Esophagus mucosa (tissue), 1 donor: ENCODE results near the gene PCDHGB7. TPM values are rescaled to one million over a fixed set of nuclear protein-coding genes. Genes with fewer than 3 reads are reported as not detected.
"Not testable (repeated sequence)": the region's sequence is repeated elsewhere in the genome, so short reads cannot be mapped to it uniquely, and the experiment has no call there.

ENCODE experiments used
- ATAC-seq: fragments of 200-7000 bp; cut with Tn5 transposase; one replicate; pipeline ENCODE4 v1.9.1; 2020
- total RNA-seq: library from RNA; stranded (reverse); gene quantifications from one replicate; pipeline ENCODE4 v1.2.4, GENCODE V29; 2023
- donor health status: DM: yes; HTN: yes; CAD: no.

The PCDHGB7 gene
- total RNA-seq, 1 donor from 2014 or later = 3.3 TPM

DNA sequence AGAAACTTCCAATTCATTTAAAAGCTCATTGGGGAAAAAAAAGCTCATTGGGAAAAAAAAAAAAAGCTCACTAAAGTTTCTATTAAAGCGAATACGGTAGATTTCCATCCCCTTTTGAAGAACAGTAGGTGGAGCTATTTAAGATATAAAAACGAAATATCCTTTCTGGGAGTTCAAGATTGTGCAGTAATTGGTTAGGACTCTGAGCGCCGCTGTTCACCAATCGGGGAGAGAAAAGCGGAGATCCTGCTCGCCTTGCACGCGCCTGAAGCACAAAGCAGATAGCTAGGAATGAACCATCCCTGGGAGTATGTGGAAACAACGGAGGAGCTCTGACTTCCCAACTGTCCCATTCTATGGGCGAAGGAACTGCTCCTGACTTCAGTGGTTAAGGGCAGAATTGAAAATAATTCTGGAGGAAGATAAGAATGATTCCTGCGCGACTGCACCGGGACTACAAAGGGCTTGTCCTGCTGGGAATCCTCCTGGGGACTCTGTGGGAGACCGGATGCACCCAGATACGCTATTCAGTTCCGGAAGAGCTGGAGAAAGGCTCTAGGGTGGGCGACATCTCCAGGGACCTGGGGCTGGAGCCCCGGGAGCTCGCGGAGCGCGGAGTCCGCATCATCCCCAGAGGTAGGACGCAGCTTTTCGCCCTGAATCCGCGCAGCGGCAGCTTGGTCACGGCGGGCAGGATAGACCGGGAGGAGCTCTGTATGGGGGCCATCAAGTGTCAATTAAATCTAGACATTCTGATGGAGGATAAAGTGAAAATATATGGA is 13.0 kb downstream of the PCDHGB7 start, which contains the start of gene PCDHGA12:
TSS of gene PCDHGA12 (plus strand) at position 176 of the 782 bp plus-strand sequence. CDS start at position 429, 253 bp downstream.
- no peak for ATAC-seq

DNA sequence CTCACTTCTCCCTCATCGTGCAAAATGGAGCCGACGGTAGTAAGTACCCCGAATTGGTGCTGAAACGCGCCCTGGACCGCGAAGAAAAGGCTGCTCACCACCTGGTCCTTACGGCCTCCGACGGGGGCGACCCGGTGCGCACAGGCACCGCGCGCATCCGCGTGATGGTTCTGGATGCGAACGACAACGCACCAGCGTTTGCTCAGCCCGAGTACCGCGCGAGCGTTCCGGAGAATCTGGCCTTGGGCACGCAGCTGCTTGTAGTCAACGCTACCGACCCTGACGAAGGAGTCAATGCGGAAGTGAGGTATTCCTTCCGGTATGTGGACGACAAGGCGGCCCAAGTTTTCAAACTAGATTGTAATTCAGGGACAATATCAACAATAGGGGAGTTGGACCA is 13.8 kb downstream of the PCDHGB7 start:
- no peak for ATAC-seq

DNA sequence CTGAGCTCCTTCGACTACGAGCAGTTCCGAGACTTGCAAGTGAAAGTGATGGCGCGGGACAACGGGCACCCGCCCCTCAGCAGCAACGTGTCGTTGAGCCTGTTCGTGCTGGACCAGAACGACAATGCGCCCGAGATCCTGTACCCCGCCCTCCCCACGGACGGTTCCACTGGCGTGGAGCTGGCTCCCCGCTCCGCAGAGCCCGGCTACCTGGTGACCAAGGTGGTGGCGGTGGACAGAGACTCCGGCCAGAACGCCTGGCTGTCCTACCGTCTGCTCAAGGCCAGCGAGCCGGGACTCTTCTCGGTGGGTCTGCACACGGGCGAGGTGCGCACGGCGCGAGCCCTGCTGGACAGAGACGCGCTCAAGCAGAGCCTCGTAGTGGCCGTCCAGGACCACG is 14.8 kb downstream of the PCDHGB7 start:
- ATAC-seq = not testable (repeated sequence)

DNA sequence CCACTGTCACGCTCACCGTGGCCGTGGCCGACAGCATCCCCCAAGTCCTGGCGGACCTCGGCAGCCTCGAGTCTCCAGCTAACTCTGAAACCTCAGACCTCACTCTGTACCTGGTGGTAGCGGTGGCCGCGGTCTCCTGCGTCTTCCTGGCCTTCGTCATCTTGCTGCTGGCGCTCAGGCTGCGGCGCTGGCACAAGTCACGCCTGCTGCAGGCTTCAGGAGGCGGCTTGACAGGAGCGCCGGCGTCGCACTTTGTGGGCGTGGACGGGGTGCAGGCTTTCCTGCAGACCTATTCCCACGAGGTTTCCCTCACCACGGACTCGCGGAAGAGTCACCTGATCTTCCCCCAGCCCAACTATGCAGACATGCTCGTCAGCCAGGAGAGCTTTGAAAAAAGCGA is 15.2 kb downstream of the PCDHGB7 start:
- not testable (repeated sequence) for ATAC-seq

DNA sequence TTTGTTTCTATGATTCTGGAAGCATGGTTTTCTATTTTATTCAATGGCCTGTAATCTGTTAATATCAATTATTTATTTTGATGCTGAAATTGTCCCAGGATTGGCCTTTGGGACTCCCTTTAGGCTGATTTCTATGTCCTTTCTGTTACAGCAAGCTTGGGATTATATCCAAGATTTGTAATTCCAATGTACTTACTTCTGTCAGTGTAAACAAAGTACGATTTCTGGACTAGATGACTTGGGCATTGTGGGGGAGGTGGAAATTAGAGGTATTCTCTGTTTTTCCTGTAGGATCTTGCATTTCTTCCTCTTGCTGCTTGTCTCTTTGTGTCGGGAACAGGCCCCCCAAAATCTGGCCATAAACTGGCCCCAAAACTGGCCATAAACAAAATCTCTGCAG is 16.5 kb downstream of the PCDHGB7 start:
- ATAC-seq = no peak

DNA sequence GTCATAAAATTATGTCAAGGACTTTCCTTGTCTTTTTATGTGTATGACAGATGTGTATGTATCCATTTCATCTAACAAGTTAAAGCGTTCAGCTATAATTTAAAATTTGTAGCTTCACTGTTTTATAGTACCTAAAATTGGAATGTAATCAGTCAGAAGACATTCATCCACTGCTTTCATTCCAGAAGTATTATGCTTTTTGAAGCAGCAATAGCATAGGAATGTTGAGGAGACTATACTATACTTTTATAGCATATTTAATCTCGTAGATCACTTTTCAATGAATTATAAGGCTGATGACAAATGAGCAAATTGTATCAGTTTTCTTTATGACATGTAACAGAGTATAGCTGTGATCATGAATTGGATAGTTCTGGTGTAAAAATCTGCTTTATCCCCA is 19.7 kb downstream of the PCDHGB7 start:
- ATAC-seq = no peak

DNA sequence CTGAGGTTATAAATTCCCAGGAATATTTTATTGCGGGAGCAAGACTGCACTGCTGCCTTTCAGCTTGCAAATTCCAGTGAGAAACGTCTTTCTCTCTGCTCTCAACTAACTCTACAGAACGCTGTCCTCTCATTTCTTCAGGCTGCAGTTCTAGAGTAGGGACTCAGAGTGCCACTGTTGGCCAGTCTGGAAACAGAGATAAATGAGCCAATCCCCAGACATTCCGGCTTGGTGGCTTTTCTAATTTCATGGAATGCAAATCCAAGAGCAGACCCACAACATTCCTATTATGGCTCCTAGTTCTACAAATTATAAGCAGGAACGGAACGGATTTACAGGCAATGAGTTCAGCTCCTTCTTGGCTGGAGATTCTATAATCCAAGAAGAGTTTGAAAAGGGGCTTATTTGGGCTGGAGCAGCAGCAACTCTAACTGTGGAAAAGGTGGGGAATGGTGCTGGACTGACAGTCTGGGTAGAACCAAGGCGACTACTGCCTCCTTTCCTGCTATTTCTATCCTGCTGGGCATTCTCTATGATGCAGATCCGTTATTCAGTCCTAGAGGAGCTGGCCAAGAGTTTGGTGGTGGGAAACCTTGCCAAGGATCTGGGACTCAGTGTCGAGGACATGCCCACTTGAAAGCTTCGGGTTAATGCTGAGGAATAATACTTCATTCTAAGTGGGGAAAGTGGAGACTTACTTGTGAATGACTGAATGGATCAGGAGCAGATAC is 22.1 kb downstream of the PCDHGB7 start:
- ATAC-seq = no peak

DNA sequence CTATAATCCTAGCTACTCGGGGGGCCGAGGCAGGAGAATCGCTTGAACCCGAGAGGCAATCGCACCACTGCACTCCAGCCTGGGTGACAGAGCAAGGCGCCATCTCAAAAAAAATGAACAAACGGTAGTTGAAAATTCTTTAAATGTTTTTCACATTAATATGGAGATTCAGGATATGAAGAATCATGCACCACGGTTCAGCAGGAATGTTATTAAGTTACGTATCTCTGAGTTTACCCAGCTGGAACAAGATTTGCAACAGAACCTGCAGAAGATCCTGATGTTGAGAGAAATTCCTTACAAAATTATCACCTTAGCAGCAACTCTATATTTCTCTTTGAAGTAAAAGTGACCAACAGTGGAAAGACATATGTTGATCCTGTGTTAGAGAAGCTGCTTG is 22.9 kb downstream of the PCDHGB7 start:
- no peak for ATAC-seq

DNA sequence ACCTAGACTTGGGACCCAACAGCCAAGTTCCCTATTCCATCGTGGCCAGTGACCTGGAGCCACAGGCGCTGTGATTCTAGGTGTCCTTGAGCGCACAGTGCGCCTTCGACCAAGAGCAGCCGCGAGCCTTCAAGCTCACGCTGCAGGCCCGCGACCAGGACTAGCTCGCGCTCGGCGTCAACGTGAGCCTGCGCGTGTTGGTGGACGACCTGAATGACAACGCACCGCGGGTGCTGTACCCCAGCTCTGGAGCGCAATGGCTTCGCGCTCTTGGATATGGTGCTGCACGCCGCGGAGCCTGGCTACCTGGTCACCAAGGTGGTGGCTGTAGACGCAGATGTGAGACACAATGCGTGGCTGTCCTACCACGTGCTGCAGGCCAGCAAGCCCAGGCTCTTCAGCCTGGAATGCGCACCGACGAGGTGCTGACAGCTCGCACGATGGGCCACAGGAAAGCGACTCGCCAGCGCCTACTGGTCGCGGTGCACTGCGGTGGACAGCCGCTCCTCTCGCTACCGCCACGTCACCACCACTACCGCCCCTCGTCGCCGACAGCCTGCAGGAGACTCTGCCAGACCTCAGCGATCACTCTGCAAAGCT is 24.2 kb downstream of the PCDHGB7 start:
- no peak for ATAC-seq

DNA sequence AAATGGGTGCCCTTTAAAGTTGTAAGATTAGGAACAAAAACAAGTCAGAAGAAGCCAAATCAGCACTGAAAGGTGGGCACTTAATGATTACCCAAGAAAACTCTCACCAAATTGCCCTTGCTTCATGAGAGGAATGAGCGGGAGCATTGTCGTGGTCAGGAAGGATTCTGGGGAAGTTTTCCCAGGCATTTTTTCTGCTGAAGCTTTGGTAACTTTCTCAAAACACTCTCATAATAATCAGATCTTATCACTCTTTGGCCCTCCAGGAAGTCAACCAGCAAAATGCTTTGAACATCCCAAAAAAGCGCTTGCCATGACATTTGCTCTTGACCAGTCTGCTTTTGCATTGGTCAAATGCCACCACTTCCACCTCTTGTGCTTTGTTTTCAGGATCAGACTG is 47.9 kb downstream of the PCDHGB7 start:
- ATAC-seq = no peak

Other genes with a start within 250 kb of the PCDHGB7 start
- 0.20 TPM for gene PCDHB7, start 245.0 kb upstream of the PCDHGB7 start, total RNA-seq
- gene PCDHB8, start 239.9 kb upstream of the PCDHGB7 start, total RNA-seq = 0.40 TPM
- 0.48 TPM for gene PCDHB16, start 235.3 kb upstream of the PCDHGB7 start, total RNA-seq
- gene PCDHB9, start 230.5 kb upstream of the PCDHGB7 start, total RNA-seq = 0.48 TPM
- 0.80 TPM for gene PCDHB10, start 225.3 kb upstream of the PCDHGB7 start, total RNA-seq
- 0.44 TPM for gene PCDHB11, start 218.1 kb upstream of the PCDHGB7 start, total RNA-seq
- 0.72 TPM for gene PCDHB12, start 209.0 kb upstream of the PCDHGB7 start, total RNA-seq
- 3.4 TPM for gene PCDHB13, start 203.8 kb upstream of the PCDHGB7 start, total RNA-seq
- gene PCDHB14, start 194.3 kb upstream of the PCDHGB7 start, total RNA-seq = 2.0 TPM
- 0.44 TPM for gene PCDHB15, start 172.3 kb upstream of the PCDHGB7 start, total RNA-seq
- 0.24 TPM for gene SLC25A2, start 113.6 kb upstream of the PCDHGB7 start, total RNA-seq
- gene TAF7, start 96.9 kb upstream of the PCDHGB7 start, total RNA-seq = 35.1 TPM
- gene PCDHGA1, start 87.2 kb upstream of the PCDHGB7 start, total RNA-seq = 0.40 TPM
- 0.68 TPM for gene PCDHGA2, start 78.9 kb upstream of the PCDHGB7 start, total RNA-seq
- gene PCDHGA3, start 73.8 kb upstream of the PCDHGB7 start, total RNA-seq = 0.76 TPM
- gene PCDHGB1, start 67.6 kb upstream of the PCDHGB7 start, total RNA-seq = 0.92 TPM
- 0.48 TPM for gene PCDHGA4, start 62.7 kb upstream of the PCDHGB7 start, total RNA-seq
- gene PCDHGB2, start 57.7 kb upstream of the PCDHGB7 start, total RNA-seq = 1.2 TPM
- 0.72 TPM for gene PCDHGA5, start 53.5 kb upstream of the PCDHGB7 start, total RNA-seq
- 0.76 TPM for gene PCDHGB3, start 47.4 kb upstream of the PCDHGB7 start, total RNA-seq
- gene PCDHGA6, start 43.8 kb upstream of the PCDHGB7 start, total RNA-seq = 1.2 TPM
- gene PCDHGA7, start 34.9 kb upstream of the PCDHGB7 start, total RNA-seq = 1.6 TPM
- 2.8 TPM for gene PCDHGB4, start 30.0 kb upstream of the PCDHGB7 start, total RNA-seq
- 0.64 TPM for gene PCDHGA8, start 25.0 kb upstream of the PCDHGB7 start, total RNA-seq
- 5.8 TPM for gene PCDHGB5, start 19.7 kb upstream of the PCDHGB7 start, total RNA-seq
- 3.1 TPM for gene PCDHGA9, start 14.9 kb upstream of the PCDHGB7 start, total RNA-seq
- 3.0 TPM for gene PCDHGB6, start 9.7 kb upstream of the PCDHGB7 start, total RNA-seq
- 5.3 TPM for gene PCDHGA10, start 4.7 kb upstream of the PCDHGB7 start, total RNA-seq
- 1.9 TPM for gene PCDHGA11, start 3.4 kb downstream of the PCDHGB7 start, total RNA-seq
- 1.5 TPM for gene PCDHGA12, start 12.8 kb downstream of the PCDHGB7 start, total RNA-seq
- gene PCDHGC3, start 58.3 kb downstream of the PCDHGB7 start, total RNA-seq = 38.8 TPM
- 1.1 TPM for gene PCDHGC4, start 67.4 kb downstream of the PCDHGB7 start, total RNA-seq
- 1.0 TPM for gene PCDHGC5, start 71.4 kb downstream of the PCDHGB7 start, total RNA-seq
- gene DIAPH1, start 201.3 kb downstream of the PCDHGB7 start, total RNA-seq = 108 TPM
- gene HDAC3, start 219.2 kb downstream of the PCDHGB7 start, total RNA-seq = 48.2 TPM
- 4.5 TPM for gene RELL2, start 219.3 kb downstream of the PCDHGB7 start, total RNA-seq
- gene FCHSD1, start 233.7 kb downstream of the PCDHGB7 start, total RNA-seq = 5.8 TPM